ENCODE measurements around the gene SCT.

SCT gene

GRCh38 chr11:608791-609251, 18.2 kb downstream of the SCT start:
- no peak for DNase-seq

- no peak for DNase-seq
Observed at GRCh38 chr11:607971-608659, 18.9 kb downstream of the SCT start.

- DNase-seq, result no peak
Observed at GRCh38 chr11:607020-607780, 19.8 kb downstream of the SCT start.

DNA sequence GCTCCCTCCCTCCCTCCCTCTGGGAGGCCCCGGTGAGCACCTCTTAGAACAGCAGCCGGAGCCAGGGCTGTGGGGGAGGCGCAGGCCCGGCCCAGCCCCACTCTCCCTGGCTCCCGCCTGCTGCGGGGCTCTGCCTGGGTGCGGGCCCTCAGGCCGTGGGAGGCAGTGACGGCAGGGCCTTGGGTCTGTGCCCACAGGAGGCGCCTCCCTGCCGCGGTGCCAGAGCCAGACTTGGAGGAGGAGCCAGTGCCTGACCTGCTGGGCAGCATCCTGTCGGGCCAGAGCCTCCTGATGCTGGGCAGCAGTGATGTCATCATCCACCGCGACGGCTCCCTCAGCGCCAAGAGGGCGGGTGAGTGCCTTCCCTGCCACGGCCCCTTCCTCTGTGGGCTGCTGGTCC, 20.7 kb downstream of the SCT start:
- no peak for DNase-seq

DNA sequence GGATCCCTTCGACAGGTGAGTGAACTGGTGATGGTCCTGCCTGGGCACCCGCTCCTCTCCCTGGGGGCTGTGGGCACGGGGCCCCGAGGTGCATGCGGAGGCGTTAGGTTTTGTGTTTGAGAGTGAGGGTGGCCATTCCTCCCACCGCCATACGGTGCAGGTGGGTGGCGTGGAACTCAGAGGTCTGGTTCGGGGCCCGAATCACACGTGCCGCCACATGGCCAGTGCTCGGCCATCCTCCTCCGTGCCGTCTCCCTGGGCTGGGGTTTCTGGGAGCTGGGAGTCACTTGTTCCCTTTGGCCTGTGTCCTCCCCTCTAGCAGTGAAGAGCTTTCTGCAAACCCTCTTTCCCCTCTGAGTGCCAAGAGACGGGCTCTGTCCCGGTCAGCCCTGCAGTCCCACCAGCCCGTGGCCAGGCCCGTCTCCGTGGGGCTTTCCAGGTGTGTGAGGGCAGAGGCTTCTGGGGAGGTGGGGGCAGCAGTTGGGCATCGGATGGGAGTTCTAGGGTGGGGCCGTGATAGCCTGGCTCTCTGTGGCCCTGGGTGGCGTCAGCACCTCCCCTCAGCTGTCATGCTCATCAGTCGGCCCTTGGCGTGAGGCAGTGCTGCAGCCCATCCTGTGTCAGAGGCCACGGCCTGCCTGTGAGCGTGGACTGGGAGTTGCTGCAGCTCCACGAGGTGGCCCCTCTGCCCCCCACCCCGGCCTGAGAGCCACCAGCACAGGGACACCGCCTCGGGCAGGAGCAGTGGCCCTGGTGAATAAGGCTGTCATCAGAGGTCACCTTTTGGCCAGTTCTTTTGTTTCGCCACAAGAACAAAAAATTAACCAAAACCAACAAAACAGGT, 21.5 kb downstream of the SCT start:
- no peak for DNase-seq

- no peak for DNase-seq
Observed at GRCh38 chr11:603154-603553, 23.8 kb downstream of the SCT start.

- DNase-seq, result no peak
Observed at GRCh38 chr11:601573-602245, 25.3 kb downstream of the SCT start.

- no peak for DNase-seq
Observed at GRCh38 chr11:598005-598680, 28.8 kb downstream of the SCT start.

GRCh38 chr11:597166-597725, 29.7 kb downstream of the SCT start:
- no peak for DNase-seq

DNA sequence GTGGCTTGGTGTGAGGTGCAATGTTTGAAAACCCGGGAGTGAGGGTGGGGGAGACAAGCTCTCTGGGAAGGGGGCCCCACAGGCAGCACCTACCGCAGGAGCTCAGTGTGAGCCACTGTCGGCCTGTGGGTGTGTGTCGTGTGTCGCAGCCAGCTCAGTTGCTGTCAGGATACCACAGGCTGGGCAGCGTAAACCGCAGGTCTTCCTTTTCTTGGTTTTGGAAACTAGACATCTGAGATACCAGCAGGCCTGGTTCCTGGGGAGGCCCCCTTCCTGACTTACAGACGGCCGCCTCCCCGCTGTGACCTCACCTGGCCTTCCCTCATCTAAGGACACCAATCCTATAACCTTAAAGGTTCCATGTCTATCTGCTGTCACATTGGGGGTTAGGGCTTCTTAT, 30.6 kb downstream of the SCT start:
- DNase-seq, result no peak

- no peak for DNase-seq
Observed at GRCh38 chr11:595400-595799, 31.6 kb downstream of the SCT start.

DNA sequence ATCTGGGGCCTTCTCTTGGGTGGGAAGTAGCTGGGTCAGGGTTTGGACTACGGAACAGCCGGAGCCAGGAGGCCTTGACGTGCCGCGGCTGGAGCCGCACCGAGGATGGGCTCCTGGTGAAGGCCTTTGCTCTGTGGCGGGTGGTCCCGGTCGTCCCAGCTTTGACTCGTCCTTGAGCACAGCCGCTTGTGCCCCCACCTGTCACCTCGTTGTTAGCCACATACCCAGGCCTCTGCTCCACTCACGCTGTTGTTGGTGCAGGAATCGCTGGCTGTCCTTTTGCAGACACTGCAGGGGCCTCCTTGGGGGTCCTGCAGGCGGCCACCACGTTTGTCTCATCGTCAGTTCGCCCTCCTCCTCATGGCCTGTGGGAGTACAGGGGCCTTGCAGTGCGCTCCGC, 33.6 kb downstream of the SCT start:
- DNase-seq, result no peak

DNA sequence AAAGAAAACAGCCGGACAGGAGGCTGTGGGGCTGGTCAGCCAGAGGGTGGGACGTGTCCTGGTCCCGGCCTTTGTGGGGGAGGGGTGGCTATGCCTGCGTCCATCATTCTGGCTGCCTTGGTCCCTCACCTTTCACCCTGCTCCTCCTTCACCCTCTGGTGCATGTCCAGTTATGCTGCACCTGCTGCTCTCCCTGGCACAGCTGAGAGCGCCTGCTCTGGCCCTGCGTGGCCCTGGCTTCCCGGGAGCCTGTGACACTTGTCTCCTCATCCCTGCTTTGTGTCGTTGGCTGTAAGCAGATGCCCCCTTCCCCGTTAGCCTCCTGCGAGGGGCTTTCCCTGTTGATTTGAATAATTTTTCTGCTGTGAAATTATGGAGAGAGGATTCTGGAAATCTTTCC, 34.1 kb downstream of the SCT start:
- DNase-seq, result no peak

GRCh38 chr11:592501-592900, 34.5 kb downstream of the SCT start:
- no peak for DNase-seq

GRCh38 chr11:590997-591396, 36.0 kb downstream of the SCT start:
- DNase-seq, result no peak

DNA sequence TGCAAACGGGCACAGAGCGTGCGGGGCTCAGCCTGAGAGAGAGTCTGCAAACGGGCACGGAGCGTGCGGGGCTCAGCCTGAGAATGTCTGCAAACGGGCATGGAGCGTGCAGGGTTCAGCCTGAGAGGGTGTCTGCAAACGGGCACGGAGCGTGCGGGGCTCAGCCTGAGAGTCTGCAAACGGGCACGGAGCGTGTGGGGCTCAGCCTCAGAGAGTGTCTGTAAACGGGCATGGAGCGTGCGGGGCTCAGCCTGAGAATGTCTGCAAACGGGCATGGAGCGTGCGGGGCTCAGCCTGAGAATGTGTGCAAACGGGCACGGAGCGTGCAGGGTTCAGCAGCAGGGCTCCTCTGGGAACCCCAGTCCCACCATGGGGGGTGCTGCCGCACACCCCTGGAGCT, 37.2 kb downstream of the SCT start:
- no peak for DNase-seq

GRCh38 chr11:587978-588380, 39.0 kb downstream of the SCT start:
- DNase-seq, result no peak

GRCh38 chr11:587546-587945, 39.4 kb downstream of the SCT start:
- DNase-seq, result no peak

DNA sequence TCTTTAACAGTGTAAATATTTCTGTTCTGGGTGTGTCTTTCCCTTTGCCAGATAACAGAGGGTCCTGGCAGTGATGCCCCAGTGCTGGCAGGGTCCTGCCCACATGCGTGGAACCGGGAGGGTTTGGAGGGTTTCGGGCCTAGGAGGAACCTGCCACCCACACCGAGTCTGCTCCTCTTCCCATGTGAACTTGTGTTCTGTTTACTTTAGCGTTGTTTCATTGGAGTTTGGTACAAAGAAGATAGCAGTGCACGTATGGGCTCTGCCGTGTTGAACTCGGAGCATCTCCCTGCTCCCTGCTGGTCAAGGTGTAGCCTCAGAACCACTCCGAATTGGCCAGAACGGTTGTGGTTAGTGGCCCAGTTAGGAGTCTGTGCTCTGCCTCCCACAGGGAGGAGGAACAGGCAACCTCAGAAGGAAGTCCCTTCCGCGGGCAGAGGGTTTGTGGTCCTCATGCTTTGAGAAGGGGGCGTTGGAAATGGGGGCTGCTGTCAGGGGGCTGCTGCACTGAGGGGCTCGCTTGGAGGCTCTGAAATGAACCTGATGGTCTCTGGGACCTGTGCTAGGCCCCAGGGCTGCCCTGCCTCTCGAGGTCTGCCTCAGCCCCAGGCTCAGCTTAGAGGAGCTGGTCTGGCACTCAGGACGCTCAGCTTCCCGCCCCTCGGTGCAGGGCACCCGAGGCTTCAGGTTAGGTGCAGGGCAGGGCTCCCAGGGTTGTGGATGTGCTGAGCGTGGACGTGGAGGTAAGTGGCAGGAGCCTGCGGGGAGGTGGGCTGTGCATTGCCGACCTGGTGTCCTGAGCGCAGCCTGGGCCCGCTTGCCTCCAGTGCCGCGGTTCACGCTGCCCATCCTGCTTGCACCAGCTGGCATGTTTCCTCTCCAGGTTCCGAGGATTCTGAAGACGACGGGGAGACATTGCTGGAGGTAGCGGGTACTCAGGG, 40.3 kb downstream of the SCT start:
- no peak for DNase-seq

DNA sequence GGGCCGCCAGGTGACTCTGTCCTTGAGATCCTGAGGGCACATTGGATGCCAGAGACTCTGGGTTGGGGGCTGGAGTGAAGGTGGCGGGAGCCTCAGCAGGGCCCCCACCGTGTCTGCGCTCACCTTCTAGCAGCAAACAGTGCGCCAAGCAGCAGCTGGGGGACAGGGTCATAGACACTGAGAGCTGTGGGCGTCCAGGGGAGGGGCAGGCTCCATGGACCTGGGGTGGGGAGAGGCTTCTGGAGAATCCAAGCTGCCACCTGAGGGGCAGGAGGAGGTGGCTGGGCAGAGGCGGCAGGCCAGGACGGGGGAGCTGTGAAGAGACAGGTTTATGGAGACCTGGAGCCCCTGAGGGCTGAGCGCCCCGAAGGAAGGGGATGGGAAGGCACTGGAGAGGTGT, 42.7 kb downstream of the SCT start:
- no peak for DNase-seq

- no peak for DNase-seq
Observed at GRCh38 chr11:581752-582151, 45.2 kb downstream of the SCT start.
